Natural killer cell (primary cell): ENCODE results near the gene PRRT2. TPM values are rescaled to one million over a fixed set of nuclear protein-coding genes. Genes with fewer than 3 reads are reported as not detected.

Experiments
- ATAC-seq, 3 donors: fragments of 150-1000 bp in 2 of 3; fragments of 200-7000 bp in 1 of 3; cut with Tn5 transposase; 1 replicate in 1 of 3; 2 replicates in 2 of 3; pipeline ENCODE4 v1.10.0; 2021; ENCODE audit warnings: mild to moderate bottlenecking in 2 of 3, moderate library complexity in 2 of 3
- DNase-seq, 2 donors: peaks; one replicate each; pipeline versions ENCODE4 v3.0.0 to v3.0.0-alpha.2; 2013 to 2021; ENCODE audit warnings: mixed read lengths in 1 of 2
- H3K27ac ChIP-seq: one replicate; pipeline ENCODE4 v1.5.1; 2013; ENCODE audit warnings: mild to moderate bottlenecking, low read length
- H3K27me3 ChIP-seq: one replicate; pipeline ENCODE4 v1.6.1; 2013; ENCODE audit warnings: low read length; ENCODE audit not compliant: control insufficient read depth, insufficient read depth
- H3K36me3 ChIP-seq: one replicate; pipeline ENCODE4 v1.6.1; 2013; ENCODE audit warnings: low read length; ENCODE audit not compliant: control insufficient read depth, insufficient read depth
- H3K4me1 ChIP-seq: one replicate; pipeline ENCODE4 v1.6.1; 2013; ENCODE audit warnings: low read length; ENCODE audit not compliant: control insufficient read depth, insufficient read depth
- H3K4me3 ChIP-seq: one replicate; pipeline ENCODE4 v1.5.1; 2013; ENCODE audit warnings: low read length
- H3K9me3 ChIP-seq: one replicate; pipeline ENCODE4 v1.6.1; 2013; ENCODE audit warnings: low read length; ENCODE audit not compliant: control insufficient read depth, insufficient read depth
- H3K27ac Mint-ChIP-seq, 2 donors: one replicate each; pipeline ENCODE4 v1.8.0; 2022; ENCODE audit warnings: mild to moderate bottlenecking in 2 of 2, mixed read lengths in 2 of 2, moderate library complexity in 1 of 2
- H3K27me3 Mint-ChIP-seq, 2 donors: one replicate each; pipeline ENCODE4 v1.8.0; 2022; ENCODE audit warnings: low read depth in 2 of 2, mixed read lengths in 2 of 2
- H3K36me3 Mint-ChIP-seq: one replicate; pipeline ENCODE4 v1.8.0; 2022; ENCODE audit warnings: mixed read lengths
- H3K4me1 Mint-ChIP-seq, 2 donors: one replicate each; pipeline ENCODE4 v1.8.0; 2022; ENCODE audit warnings: mixed read lengths in 2 of 2
- H3K4me3 Mint-ChIP-seq: one replicate; pipeline ENCODE4 v1.8.0; 2022; ENCODE audit warnings: mild to moderate bottlenecking, moderate library complexity, mixed read lengths
- H3K9me3 Mint-ChIP-seq, 2 donors: one replicate each; pipeline ENCODE4 v1.8.0; 2022; ENCODE audit warnings: mixed read lengths in 2 of 2
- CTCF ChIP-seq: fragments of 200-600 bp; IDR thresholded peaks from one replicate; pipeline ENCODE4 v1.8.0; 2022; ENCODE audit warnings: antibody characterized with exemption
- WGBS: methylation state at CpG from one replicate; pipeline ENCODE4 v1.1.7; 2013; ENCODE audit warnings: missing lambda C conversion rate; ENCODE audit not compliant: insufficient coverage; 5-methylcytosine and 5-hydroxymethylcytosine counted together
- intact Hi-C: fragments of 100-400 bp; cut with micrococcal nuclease; formaldehyde crosslinking; loops from one replicate; pipeline ENCODE4 v1.14.2; 2022
- total RNA-seq, 4 donors: library from RNA; stranded (reverse); fragments of 120-200 nt in 1 of 4; gene quantifications; one replicate each; pipeline versions ENCODE4 v1.2.3 to v1.2.4, GENCODE V29; 2013 to 2022

Gene PRRT2
- total RNA-seq, 3 donors from 2014 or later (not counting 1 experiment from before 2014, with no cell fraction given) = 0.70 to 1.4 (median 0.91) TPM

- no peak for ATAC-seq
- TF ChIP-seq CTCF = no peak
- no peaks in the 10 kb centered on the region for H3K9me3 ChIP-seq
- Mint-ChIP-seq H3K27ac (no peak overlapping the region), H3K4me3 (no peak overlapping the region), H3K9me3 (no peaks in the 10 kb centered on the region), H3K27me3 (no peaks in the 10 kb centered on the region), H3K4me1 (peaks cover 0 to 6% of the 10 kb centered on the region in 2 donors), H3K36me3 (no peaks in the 10 kb centered on the region)
- 83% methylated on average over 2 of the region's 3 CpGs for WGBS
- no peak for DNase-seq
- intact Hi-C loops = no loop called here
- H3K36me3 ChIP-seq = peaks cover 15% of the 10 kb centered on the region
- H3K27ac ChIP-seq = no peak overlapping the region
- no peaks in the 10 kb centered on the region for H3K27me3 ChIP-seq
- H3K4me3 ChIP-seq = no peak overlapping the region
- H3K4me1 ChIP-seq = peaks cover 5% of the 10 kb centered on the region
These were observed 39.0 kb downstream of the PRRT2 start for GRCh38 chr16:29850998-29851397.

- Mint-ChIP-seq H3K9me3 (no peaks in the 10 kb centered on the region), H3K4me3 (no peak overlapping the region), H3K27me3 (no peaks in the 10 kb centered on the region), H3K4me1 (peaks cover 0 to 6% of the 10 kb centered on the region in 2 donors), H3K27ac (no peak overlapping the region), H3K36me3 (no peaks in the 10 kb centered on the region)
- DNase-seq = no peak
- no peak overlapping the region for H3K27ac ChIP-seq
- H3K9me3 ChIP-seq = no peaks in the 10 kb centered on the region
- intact Hi-C loops = no loop called here
- no peak overlapping the region for H3K4me3 ChIP-seq
- TF ChIP-seq CTCF = no peak
- WGBS = 94% methylated on average over 5 of the region's 7 CpGs
- peaks cover 5% of the 10 kb centered on the region for H3K36me3 ChIP-seq
- no peak for ATAC-seq
- peaks cover 5% of the 10 kb centered on the region for H3K4me1 ChIP-seq
- no peaks in the 10 kb centered on the region for H3K27me3 ChIP-seq
These were observed 40.7 kb downstream of the PRRT2 start for GRCh38 chr16:29852654-29853053.

GRCh38 chr16:29854520-29855100 is 42.6 kb downstream of the PRRT2 start:
- 86% methylated on average over 5 of the region's 5 CpGs for WGBS
- no peaks in the 10 kb centered on the region for H3K27me3 Mint-ChIP-seq
- H3K27ac ChIP-seq = no peak overlapping the region
- no peaks in the 10 kb centered on the region for H3K9me3 Mint-ChIP-seq
- DNase-seq (no peak), ATAC-seq (no peak)
- H3K4me1 ChIP-seq = no peaks in the 10 kb centered on the region
- no peak for TF ChIP-seq CTCF
- peaks cover 14% of the 10 kb centered on the region for H3K36me3 ChIP-seq
- no peak overlapping the region for H3K4me3 ChIP-seq
- H3K36me3 Mint-ChIP-seq = no peaks in the 10 kb centered on the region
- H3K27me3 ChIP-seq = no peaks in the 10 kb centered on the region
- intact Hi-C loops = no loop called here
- no peak overlapping the region for H3K4me3 Mint-ChIP-seq
- no peak overlapping the region for H3K27ac Mint-ChIP-seq
- H3K4me1 Mint-ChIP-seq = no peaks in the 10 kb centered on the region
- H3K9me3 ChIP-seq = no peaks in the 10 kb centered on the region

GRCh38 chr16:29857133-29857760 is 45.3 kb downstream of the PRRT2 start:
- H3K27me3 ChIP-seq = no peaks in the 10 kb centered on the region
- H3K9me3 Mint-ChIP-seq = no peaks in the 10 kb centered on the region
- H3K36me3 Mint-ChIP-seq = no peaks in the 10 kb centered on the region
- H3K36me3 ChIP-seq = peaks cover 23% of the 10 kb centered on the region
- peaks cover 14 to 15% of the 10 kb centered on the region in 2 donors for H3K4me1 Mint-ChIP-seq
- no peak overlapping the region for H3K4me3 Mint-ChIP-seq
- H3K4me3 ChIP-seq = no peak overlapping the region
- WGBS = 90% methylated on average over 7 of the region's 7 CpGs
- no peak overlapping the region for H3K27ac ChIP-seq
- DNase-seq (no peak), ATAC-seq (no peak)
- no peak overlapping the region for H3K27ac Mint-ChIP-seq
- intact Hi-C loops = no loop called here
- TF ChIP-seq CTCF = no peak
- H3K4me1 ChIP-seq = peaks cover 15% of the 10 kb centered on the region
- H3K27me3 Mint-ChIP-seq = no peaks in the 10 kb centered on the region
- H3K9me3 ChIP-seq = no peaks in the 10 kb centered on the region
